Fibroblast of skin of left quadriceps (primary cell): ENCODE results near the gene SH3RF1.
"Not testable (repeated sequence)": the region's sequence is repeated elsewhere in the genome, so short reads cannot be mapped to it uniquely, and the experiment has no call there.

Source experiments
- DNase-seq, 2 experiments: peaks; one replicate each; pipeline ENCODE4 v3.0.0-alpha.2; 2013; ENCODE audit warnings: low read depth in 2 of 2

SH3RF1 gene

GRCh38 chr4:169225812-169226211, 44.9 kb downstream of the SH3RF1 start:
- DNase-seq = no peak

- DNase-seq = peak; percentile 90 to 91
Observed at GRCh38 chr4:169225058-169225751, 45.6 kb downstream of the SH3RF1 start.

GRCh38 chr4:169222761-169223160, 48.0 kb downstream of the SH3RF1 start:
- DNase-seq = no peak

- no peak for DNase-seq
Observed at GRCh38 chr4:169221662-169222061, 49.1 kb downstream of the SH3RF1 start.

GRCh38 chr4:169220854-169221411, 49.8 kb downstream of the SH3RF1 start:
- no peak for DNase-seq

GRCh38 chr4:169220447-169220846, 50.3 kb downstream of the SH3RF1 start:
- DNase-seq = no peak

- no peak for DNase-seq
Observed at GRCh38 chr4:169219440-169219839, 51.3 kb downstream of the SH3RF1 start.

- no peak for DNase-seq
Observed at GRCh38 chr4:169215656-169216055, 55.1 kb downstream of the SH3RF1 start.

- no peak for DNase-seq
Observed at GRCh38 chr4:169212981-169213380, 57.8 kb downstream of the SH3RF1 start.

- no peak for DNase-seq
Observed at GRCh38 chr4:169210504-169211118, 60.1 kb downstream of the SH3RF1 start.

GRCh38 chr4:169209388-169209883, 61.3 kb downstream of the SH3RF1 start:
- no peak for DNase-seq

- DNase-seq = no peak
Observed at GRCh38 chr4:169208516-169208915, 62.2 kb downstream of the SH3RF1 start.

- DNase-seq = no peak
Observed at GRCh38 chr4:169208090-169208455, 62.7 kb downstream of the SH3RF1 start.

- no peak for DNase-seq
Observed at GRCh38 chr4:169207436-169208089, 63.2 kb downstream of the SH3RF1 start.

- DNase-seq = no peak
Observed at GRCh38 chr4:169205744-169206080, 65.0 kb downstream of the SH3RF1 start.

- DNase-seq = no peak
Observed at GRCh38 chr4:169205075-169205743, 65.5 kb downstream of the SH3RF1 start.

- no peak for DNase-seq
Observed at GRCh38 chr4:169203891-169204290, 66.9 kb downstream of the SH3RF1 start.

GRCh38 chr4:169203278-169203677, 67.5 kb downstream of the SH3RF1 start:
- DNase-seq = not testable (repeated sequence)

- DNase-seq = no peak
Observed at GRCh38 chr4:169202878-169203277, 67.9 kb downstream of the SH3RF1 start.

GRCh38 chr4:169202145-169202699, 68.5 kb downstream of the SH3RF1 start:
- no peak for DNase-seq

GRCh38 chr4:169201222-169202144, 69.3 kb downstream of the SH3RF1 start:
- DNase-seq = peak; percentile 43 to 44
